Heart right ventricle (tissue), 16 donors: ENCODE results near the gene LEMD1. TPM values are rescaled to one million over a fixed set of nuclear protein-coding genes. Genes with fewer than 3 reads are reported as not detected.

Experiments used
- ATAC-seq, 8 donors: fragments of 200-7000 bp; cut with Tn5 transposase; one replicate each; pipeline ENCODE4 v1.9.1; 2020; ENCODE audit warnings: mild to moderate bottlenecking in 8 of 8, moderate library complexity in 8 of 8, moderate number of reproducible peaks in 1 of 8
- DNase-seq, 2 donors: peaks; one replicate each; pipeline ENCODE4 v3.0.0-alpha.2; 2020
- H3K27ac ChIP-seq, 10 donors: fragments of 200-600 bp; sonication (generic) in 2 of 10; one replicate each; pipeline versions ENCODE4 v1.5.0 to v1.8.0; 2020 to 2022; ENCODE audit warnings: mild to moderate bottlenecking in 3 of 10
- H3K27me3 ChIP-seq, 7 donors: fragments of 200-600 bp; one replicate each; pipeline ENCODE4 v1.8.0; 2021 to 2022; ENCODE audit warnings: mild to moderate bottlenecking in 2 of 7
- H3K36me3 ChIP-seq, 9 donors: fragments of 200-600 bp; sonication (generic) in 1 of 9; one replicate each; pipeline versions ENCODE4 v1.5.0 to v1.8.0; 2020 to 2022; ENCODE audit warnings: mild to moderate bottlenecking in 2 of 9
- H3K4me1 ChIP-seq, 9 donors: fragments of 200-600 bp; sonication (generic) in 1 of 9; one replicate each; pipeline versions ENCODE4 v1.5.0 to v1.8.0; 2020 to 2022; ENCODE audit warnings: mild to moderate bottlenecking in 4 of 9
- H3K4me3 ChIP-seq, 10 donors: fragments of 200-600 bp; sonication (generic) in 2 of 10; one replicate each; pipeline versions ENCODE4 v1.5.0 to v1.8.0; 2020 to 2022; ENCODE audit warnings: mild to moderate bottlenecking in 7 of 10, moderate library complexity in 2 of 10
- H3K9me3 ChIP-seq, 11 donors: fragments of 200-600 bp in 10 of 11; sonication (generic) in 2 of 11; one replicate each; pipeline versions ENCODE4 v1.5.0 to v1.8.0; 2013 to 2022; ENCODE audit warnings: mild to moderate bottlenecking in 2 of 11, control low read depth in 1 of 11, moderate library complexity in 1 of 11
- CTCF ChIP-seq, 9 donors: fragments of 200-600 bp; sonication (generic) in 2 of 9; IDR thresholded peaks; one replicate each; pipeline versions ENCODE4 v1.5.0 to v1.8.0; 2021 to 2022; ENCODE audit warnings: antibody characterized with exemption in 9 of 9, mild to moderate bottlenecking in 5 of 9, moderate library complexity in 1 of 9
- WGBS, 2 donors: extraction: QIAGEN DNeasy Blood & Tissue Kit; methylation state at CpG; one replicate each; pipeline ENCODE4 v1.1.7; 2013; ENCODE audit warnings: inconsistent platforms in 1 of 2; 5-methylcytosine and 5-hydroxymethylcytosine counted together
- intact Hi-C, 10 donors: fragments of 100-400 bp; cut with DNase I; formaldehyde crosslinking; loops; one replicate each; pipeline versions ENCODE4 v1.11.1 to v1.14.2; 2022
- polyA plus RNA-seq, 2 donors: library from polyadenylated mRNA; stranded (reverse); fragments of 200-250 nt; gene quantifications; one replicate each; pipeline ENCODE4 v1.2.3, GENCODE V29; 2013
- total RNA-seq, 10 donors: library from RNA; stranded (reverse); fragmentation: NEBNext Ultra II Directional in 3 of 10; extraction: Animal tissue kit (Norgen Biotek cat#: 25700) in 3 of 10; gene quantifications; one replicate each; pipeline versions ENCODE4 v1.2.1 to v1.2.4, GENCODE V29; 2021 to 2023
- donor health status: Arrhythmogenic right ventricular cardiomyopathy.
- donor health status: ischemic (EF 13 %, LVEDD 7.1; RV severe dilation, severe dysfunction).
- donor health status: healthy with polysubstance abuse.
- donor health status: DM: no; HTN: yes; CAD: no.
- donor health status: DM: no; HTN: no; CAD: no.
- donor health status: ischemic (EF 25% LVEDD 6.9; RV normal size, moderate dysfunction).
- donor health status: ischemic (EF 25% LVEDD 5.7; RV mildly dilated, moderate dysfunction).
- donor health status: healthy.
- donor health status: DM: yes; HTN: yes; CAD: no.
- donor health status: Ischemic cardiomyopathy.
- donor health status: ischemic (EF 35%, LVEDD 5.7; RV mildly dilated, moderate dysfunction).
- donor health status: nonischemic (EF 11% LVEDD 7.7; RV severe dilation, severe dysfunction).
- donor health status: DM: yes; HTN: yes; CAD: no.
- donor health status: PGD.
- donor health status: ischemic (EF 29% LVEDD 5.4; RV normal size, mild dysfunction).
- donor health status: nonischemic (EF 23%, LVEDD 6.1; RV moderate dilation, normal function).

The LEMD1 gene
- total and polyA plus RNA-seq, 12 donors, result not detected

GRCh38 chr1:205432116-205432515, 10.3 kb upstream of the LEMD1 start:
- TF ChIP-seq CTCF (IDR thresholded peaks at IDR 0.05), result no peak
- H3K27me3 ChIP-seq, result peaks cover 0 to 16% (median 0%) of the 10 kb centered on the region in 7 donors
- H3K4me1 ChIP-seq, result peaks cover 0 to 15% (median 8%) of the 10 kb centered on the region in 9 donors
- no peak overlapping the region for H3K27ac ChIP-seq
- 77 to 78% methylated on average over 2 of the region's 2 CpGs for WGBS, 2 donors
- intact Hi-C loops, result loop anchor here in 3 of 10 donors (5.0 to 10.0 kb wide), 2 partner anchors 35 to 77 kb away; partner anchors contain the start of gene KLHDC8A (in 1 of the 3)
- no peak overlapping the region for H3K4me3 ChIP-seq
- H3K9me3 ChIP-seq, result no peaks in the 10 kb centered on the region
- H3K36me3 ChIP-seq, result no peaks in the 10 kb centered on the region
- ATAC-seq (no peak), DNase-seq (no peak)

GRCh38 chr1:205430696-205431305, 8.9 kb upstream of the LEMD1 start:
- Histone ChIP-seq H3K4me1 (peaks cover 0 to 9% (median 7%) of the 10 kb centered on the region in 9 donors), H3K4me3 (peak overlapping the region; percentile 12 to 60 (median 53)), H3K9me3 (no peaks in the 10 kb centered on the region), H3K27ac (peak overlapping the region in 2 of 10 donors; percentile 10 to 35), H3K27me3 (peaks cover 0 to 14% (median 0%) of the 10 kb centered on the region in 7 donors), H3K36me3 (no peaks in the 10 kb centered on the region)
- peak; percentile 59 to 87 (median 78) for TF ChIP-seq CTCF (IDR thresholded peaks at IDR 0.05)
- intact Hi-C loops, result loop anchor here in 6 of 10 donors (1.0 to 10.0 kb wide), 6 partner anchors 18 to 76 kb away; partner anchors contain the start of gene KLHDC8A (in 1 of the 6)
- ATAC-seq (peak; percentile 65 to 85 (median 80)), DNase-seq (peak; percentile 51 to 60)
- 7% methylated on average over 32 of the region's 32 CpGs for WGBS, 2 donors

- no peak for TF ChIP-seq CTCF (IDR thresholded peaks at IDR 0.05)
- Histone ChIP-seq H3K4me3 (peak overlapping the region; percentile 12 to 60 (median 53)), H3K27ac (peak overlapping the region in 2 of 10 donors; percentile 10 to 35), H3K9me3 (no peaks in the 10 kb centered on the region), H3K36me3 (no peaks in the 10 kb centered on the region), H3K27me3 (peaks cover 0 to 12% (median 0%) of the 10 kb centered on the region in 7 donors), H3K4me1 (peaks cover 0 to 9% (median 7%) of the 10 kb centered on the region in 9 donors)
- 61 to 62% methylated on average over 29 of the region's 29 CpGs for WGBS, 2 donors
- ATAC-seq (peak in 1 of 8 donors; percentile 7), DNase-seq (no peak)
- intact Hi-C loops, result loop anchor here in 6 of 10 donors (1.0 to 10.0 kb wide), 7 partner anchors 17 to 75 kb away; partner anchors contain the start of gene KLHDC8A (in 2 of the 6)
These were observed 8.2 kb upstream of the LEMD1 start for GRCh38 chr1:205429762-205430695.
